GM13976 (cell line): ENCODE data around the gene LGI2.

Experiments
- DNase-seq: peaks from one replicate; pipeline ENCODE4 v3.0.0; 2012; ENCODE audit warnings: low spot score
- CTCF ChIP-seq: IDR thresholded peaks from 2 replicates; pipeline ENCODE4 v1.5.1; 2012; ENCODE audit warnings: borderline replicate concordance, mild to moderate bottlenecking; ENCODE audit not compliant: insufficient read depth; ENCODE audit errors: extremely low read depth, missing control alignments, control extremely low read depth
- in situ Hi-C: fragments of 300-500 bp; cut with MboI; formaldehyde crosslinking; loops from one replicate; pipeline ENCODE4 v1.12.0; 2022; ENCODE audit warnings: low sequenced_read_pairs, mixed read lengths, inconsistent platforms; ENCODE audit not compliant: unreplicated experiment

Gene LGI2

DNA sequence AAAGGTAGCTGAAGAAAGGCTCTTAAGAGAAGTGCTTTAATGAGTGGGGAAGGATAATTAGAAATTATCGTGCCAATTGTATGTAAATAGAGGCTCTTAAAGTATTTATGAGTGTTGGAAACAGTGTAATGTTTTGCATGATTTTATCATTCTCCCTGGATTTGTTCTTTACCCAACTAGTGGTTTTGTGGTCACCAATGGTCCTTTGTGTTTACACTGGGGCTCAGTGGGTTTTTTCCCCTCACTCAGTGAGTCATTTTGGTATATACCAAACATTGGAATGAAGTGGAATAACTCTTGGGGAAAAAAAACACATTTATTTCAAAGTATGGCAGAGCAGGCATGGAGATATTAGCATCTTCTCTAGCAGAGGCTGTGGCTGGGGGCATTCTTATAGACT is 20.8 kb upstream of the LGI2 start:
- TF ChIP-seq CTCF: no peak
- in situ Hi-C loops: no loop called here
- no peak for DNase-seq

GRCh38 chr4:25050370-25051078 is 19.8 kb upstream of the LGI2 start:
- TF ChIP-seq CTCF: no peak
- in situ Hi-C loops: no loop called here
- DNase-seq: no peak

GRCh38 chr4:25043548-25043947 is 12.8 kb upstream of the LGI2 start:
- no peak for DNase-seq
- TF ChIP-seq CTCF: no peak
- in situ Hi-C loops: no loop called here

DNA sequence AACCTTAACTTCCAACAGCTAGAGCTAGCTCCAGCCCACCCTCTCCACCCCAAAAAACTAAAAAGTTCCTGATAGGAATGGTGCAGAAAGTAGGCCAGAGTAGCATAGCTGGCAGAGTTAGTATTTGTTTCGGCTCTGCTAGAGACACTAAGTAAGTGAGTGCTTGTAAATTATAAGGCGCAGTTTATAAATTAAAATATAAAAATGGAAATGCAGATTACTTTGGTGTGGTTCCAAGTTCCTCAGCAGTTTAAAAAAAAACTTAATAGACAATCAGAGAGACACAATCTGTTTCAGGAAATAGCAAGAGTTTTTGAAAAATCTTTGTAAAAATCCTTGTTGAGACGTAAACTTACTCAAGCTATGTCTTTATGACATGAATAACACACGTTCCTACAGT is 2.8 kb upstream of the LGI2 start:
- DNase-seq: no peak
- TF ChIP-seq CTCF: no peak
- in situ Hi-C loops: no loop called here

DNA sequence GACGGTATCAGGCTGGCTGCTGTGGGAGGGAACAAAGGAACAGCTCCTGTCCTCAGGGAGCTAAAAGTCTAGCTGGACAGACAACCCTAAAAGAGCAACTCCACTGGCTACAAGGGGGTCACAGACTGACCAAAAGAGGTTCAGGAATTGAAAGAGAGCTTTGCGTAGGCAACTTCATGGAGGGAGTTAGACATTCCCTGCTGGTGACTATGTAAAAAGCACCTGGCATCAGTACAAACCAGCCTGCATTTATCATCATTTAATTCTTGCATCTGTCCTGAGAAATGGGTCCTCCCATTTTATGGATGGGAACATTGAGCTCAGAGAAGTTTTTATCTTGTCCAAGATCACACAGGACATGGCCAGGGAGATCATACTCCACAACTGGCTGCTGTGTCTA is 1.4 kb upstream of the LGI2 start:
- TF ChIP-seq CTCF: no peak
- in situ Hi-C loops: no loop called here
- DNase-seq: no peak

DNA sequence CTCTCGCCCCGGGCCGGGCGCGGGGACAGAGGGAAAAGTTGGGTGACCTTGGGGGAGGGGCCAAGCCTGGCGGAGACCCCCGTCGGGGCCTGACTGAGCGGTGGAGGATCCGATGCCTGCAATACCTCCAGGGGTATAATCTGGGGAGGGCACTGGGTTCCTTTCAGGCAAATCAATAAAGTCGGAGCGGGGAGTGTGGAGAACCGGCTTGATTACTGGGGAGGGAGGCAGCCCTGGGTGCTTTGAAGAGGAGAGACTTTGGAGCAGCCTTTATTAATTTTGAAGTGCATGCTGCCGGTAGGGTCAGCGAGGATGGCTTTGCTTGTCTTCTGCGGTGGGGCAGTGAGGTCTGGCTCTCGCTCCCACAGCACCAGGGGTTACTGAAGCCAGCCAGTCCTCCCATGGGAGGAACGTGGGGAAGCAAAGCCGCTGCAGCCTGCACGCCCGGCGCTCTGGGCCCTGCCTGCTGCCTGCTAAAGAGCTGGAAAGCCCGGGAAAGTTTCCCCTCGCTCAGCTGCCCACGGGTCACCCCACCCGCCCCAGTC is 403 bp upstream of the LGI2 start:
- in situ Hi-C loops: no loop called here
- DNase-seq: peak; percentile 43
- no peak for TF ChIP-seq CTCF
